C4-2B (cell line): Measurements from ENCODE around the gene FHIT.

Experiments
- CTCF ChIP-seq: fragments of 450-650 bp; conservative IDR thresholded peaks from 2 replicates; pipeline ENCODE4 v1.5.1; 2017; ENCODE audit warnings: mild to moderate bottlenecking
- ZFX ChIP-seq: fragments of 450-650 bp; IDR thresholded peaks from 2 replicates; pipeline ENCODE4 v1.6.1; 2017

- TF ChIP-seq CTCF (no peak), ZFX (no peak)
Observed at GRCh38 chr3:60414011-60414410, 837.2 kb downstream of the FHIT start.
